Panc1 (cell line): Measurements from ENCODE around the gene MMADHC.
A peak's percentile ranks its signal among the peaks of the same experiment; 100 is the strongest.

Source experiments
- SIN3A ChIP-seq: IDR thresholded peaks from 2 replicates; pipeline ENCODE4 v1.6.1; 2012; ENCODE audit warnings: low read depth, mild to moderate bottlenecking, low read length, moderate library complexity, borderline replicate concordance; ENCODE audit not compliant: insufficient read depth
- TF ChIP-seq, protein P1 (sequence below): fragments of 450-650 bp; IDR thresholded peaks from 2 replicates; pipeline ENCODE4 v1.5.1; 2017; ENCODE audit warnings: mild to moderate bottlenecking
- TF ChIP-seq, protein P2 (sequence below), 2 experiments: IDR thresholded peaks; 2 replicates each; pipeline ENCODE4 v1.6.1; 2011 to 2012; ENCODE audit warnings: low read depth in 2 of 2, control low read depth in 1 of 2, low read length in 1 of 2, mild to moderate bottlenecking in 1 of 2, moderate library complexity in 1 of 2; ENCODE audit not compliant: insufficient read depth in 1 of 2

DNA sequence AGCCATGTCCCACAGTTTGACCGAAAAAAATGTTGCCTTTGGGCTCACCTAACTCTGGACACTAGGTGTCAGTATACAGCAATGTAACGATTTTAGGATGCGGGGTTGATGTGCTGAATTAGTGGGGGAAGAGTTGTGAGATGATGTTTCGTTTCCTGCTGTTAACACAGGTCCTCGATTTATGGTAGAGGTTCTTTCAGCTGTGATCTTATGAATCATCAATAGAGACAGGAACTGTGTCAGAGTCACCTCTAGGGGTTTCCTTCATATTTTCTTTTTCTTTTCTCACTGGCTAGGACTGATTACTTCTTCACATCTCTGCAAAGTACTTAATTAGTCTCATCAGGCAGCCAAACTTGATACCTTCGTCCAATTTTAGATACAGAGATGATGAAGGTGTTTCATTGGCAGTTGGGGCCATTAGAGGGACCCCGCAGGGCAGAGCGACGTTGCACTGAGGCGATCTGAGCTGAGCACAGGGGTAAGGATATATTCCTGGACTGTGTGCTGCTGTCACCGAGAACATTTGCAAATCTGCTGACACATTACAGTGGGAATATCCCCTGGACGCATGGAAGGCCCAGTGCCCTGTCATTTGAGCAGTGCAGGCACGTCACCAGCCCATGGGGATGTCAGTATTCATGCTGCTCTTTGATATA is 10.2 kb upstream of the MMADHC start:
- TF ChIP-seq, protein P1, sequence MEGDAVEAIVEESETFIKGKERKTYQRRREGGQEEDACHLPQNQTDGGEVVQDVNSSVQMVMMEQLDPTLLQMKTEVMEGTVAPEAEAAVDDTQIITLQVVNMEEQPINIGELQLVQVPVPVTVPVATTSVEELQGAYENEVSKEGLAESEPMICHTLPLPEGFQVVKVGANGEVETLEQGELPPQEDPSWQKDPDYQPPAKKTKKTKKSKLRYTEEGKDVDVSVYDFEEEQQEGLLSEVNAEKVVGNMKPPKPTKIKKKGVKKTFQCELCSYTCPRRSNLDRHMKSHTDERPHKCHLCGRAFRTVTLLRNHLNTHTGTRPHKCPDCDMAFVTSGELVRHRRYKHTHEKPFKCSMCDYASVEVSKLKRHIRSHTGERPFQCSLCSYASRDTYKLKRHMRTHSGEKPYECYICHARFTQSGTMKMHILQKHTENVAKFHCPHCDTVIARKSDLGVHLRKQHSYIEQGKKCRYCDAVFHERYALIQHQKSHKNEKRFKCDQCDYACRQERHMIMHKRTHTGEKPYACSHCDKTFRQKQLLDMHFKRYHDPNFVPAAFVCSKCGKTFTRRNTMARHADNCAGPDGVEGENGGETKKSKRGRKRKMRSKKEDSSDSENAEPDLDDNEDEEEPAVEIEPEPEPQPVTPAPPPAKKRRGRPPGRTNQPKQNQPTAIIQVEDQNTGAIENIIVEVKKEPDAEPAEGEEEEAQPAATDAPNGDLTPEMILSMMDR, result peak; percentile 82
- TF ChIP-seq SIN3A, result no peak
- TF ChIP-seq, protein P2, sequence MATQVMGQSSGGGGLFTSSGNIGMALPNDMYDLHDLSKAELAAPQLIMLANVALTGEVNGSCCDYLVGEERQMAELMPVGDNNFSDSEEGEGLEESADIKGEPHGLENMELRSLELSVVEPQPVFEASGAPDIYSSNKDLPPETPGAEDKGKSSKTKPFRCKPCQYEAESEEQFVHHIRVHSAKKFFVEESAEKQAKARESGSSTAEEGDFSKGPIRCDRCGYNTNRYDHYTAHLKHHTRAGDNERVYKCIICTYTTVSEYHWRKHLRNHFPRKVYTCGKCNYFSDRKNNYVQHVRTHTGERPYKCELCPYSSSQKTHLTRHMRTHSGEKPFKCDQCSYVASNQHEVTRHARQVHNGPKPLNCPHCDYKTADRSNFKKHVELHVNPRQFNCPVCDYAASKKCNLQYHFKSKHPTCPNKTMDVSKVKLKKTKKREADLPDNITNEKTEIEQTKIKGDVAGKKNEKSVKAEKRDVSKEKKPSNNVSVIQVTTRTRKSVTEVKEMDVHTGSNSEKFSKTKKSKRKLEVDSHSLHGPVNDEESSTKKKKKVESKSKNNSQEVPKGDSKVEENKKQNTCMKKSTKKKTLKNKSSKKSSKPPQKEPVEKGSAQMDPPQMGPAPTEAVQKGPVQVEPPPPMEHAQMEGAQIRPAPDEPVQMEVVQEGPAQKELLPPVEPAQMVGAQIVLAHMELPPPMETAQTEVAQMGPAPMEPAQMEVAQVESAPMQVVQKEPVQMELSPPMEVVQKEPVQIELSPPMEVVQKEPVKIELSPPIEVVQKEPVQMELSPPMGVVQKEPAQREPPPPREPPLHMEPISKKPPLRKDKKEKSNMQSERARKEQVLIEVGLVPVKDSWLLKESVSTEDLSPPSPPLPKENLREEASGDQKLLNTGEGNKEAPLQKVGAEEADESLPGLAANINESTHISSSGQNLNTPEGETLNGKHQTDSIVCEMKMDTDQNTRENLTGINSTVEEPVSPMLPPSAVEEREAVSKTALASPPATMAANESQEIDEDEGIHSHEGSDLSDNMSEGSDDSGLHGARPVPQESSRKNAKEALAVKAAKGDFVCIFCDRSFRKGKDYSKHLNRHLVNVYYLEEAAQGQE (IDR thresholded peaks at IDR 0.05; ENCODE audit: insufficient read depth in 1 of 2, low read depth in 2 of 2, low read length in 1 of 2), result no peak
